Progenitor cell of endocrine pancreas (in vitro differentiated cells): Measurements from ENCODE around the gene MOV10L1. TPM values are rescaled to one million over a fixed set of nuclear protein-coding genes. Genes with fewer than 3 reads are reported as not detected.

Experiments used
- DNase-seq: peaks from one replicate; pipeline ENCODE4 v3.0.0; 2021; ENCODE audit warnings: low spot score; ENCODE audit not compliant: unreplicated experiment
- H3K27ac Mint-ChIP-seq: 2 replicates; pipeline ENCODE4 v1.8.0; 2021; ENCODE audit warnings: mild to moderate bottlenecking, moderate library complexity, mixed read lengths
- H3K27me3 Mint-ChIP-seq: 2 replicates; pipeline ENCODE4 v1.8.0; 2021; ENCODE audit warnings: mixed read lengths
- H3K36me3 Mint-ChIP-seq: 2 replicates; pipeline ENCODE4 v1.8.0; 2022; ENCODE audit warnings: mixed read lengths; ENCODE audit not compliant: insufficient read depth
- H3K4me1 Mint-ChIP-seq: 2 replicates; pipeline ENCODE4 v1.8.0; 2021; ENCODE audit warnings: low read depth, mixed read lengths
- H3K4me3 Mint-ChIP-seq: 2 replicates; pipeline ENCODE4 v1.8.0; 2021; ENCODE audit warnings: low read depth, mild to moderate bottlenecking, moderate library complexity, mixed read lengths
- H3K9me3 Mint-ChIP-seq: 2 replicates; pipeline ENCODE4 v1.8.0; 2021; ENCODE audit warnings: low read depth, mixed read lengths
- CTCF ChIP-seq: fragments of 200-600 bp; sonication (generic); IDR thresholded peaks from one replicate; pipeline ENCODE4 v1.5.0; 2021; ENCODE audit warnings: antibody characterized with exemption, mild to moderate bottlenecking; ENCODE audit not compliant: unreplicated experiment
- total RNA-seq: library from RNA; stranded (reverse); gene quantifications from 2 replicates; pipeline ENCODE4 v1.2.1, GENCODE V29; 2021

MOV10L1 gene
- total RNA-seq, 1 donor from 2014 or later, result 0.22 TPM

DNA sequence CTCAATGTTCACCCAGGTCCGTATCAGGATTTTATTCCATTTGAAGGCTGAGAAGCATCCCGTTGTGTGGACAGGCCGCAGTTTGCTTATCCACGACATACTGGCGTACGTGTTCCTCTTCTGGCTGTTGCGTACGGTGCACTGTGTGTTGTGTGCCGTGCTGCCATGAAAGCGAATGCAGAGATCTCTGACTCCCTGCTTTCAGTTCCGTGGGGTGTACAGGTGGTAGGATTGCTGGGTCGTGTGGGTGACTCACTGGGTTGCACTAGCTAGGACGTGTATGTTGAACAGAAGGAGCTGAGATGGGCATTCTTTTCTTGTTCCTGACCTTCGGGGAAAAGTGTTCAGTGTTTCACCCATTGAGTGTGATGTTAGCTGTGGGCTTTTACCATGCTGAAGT, 121.3 kb downstream of the MOV10L1 start:
- Mint-ChIP-seq H3K27me3 (no peaks in the 10 kb centered on the region), H3K4me3 (no peak overlapping the region), H3K27ac (no peak overlapping the region), H3K9me3 (no peaks in the 10 kb centered on the region), H3K36me3 (peaks cover 26% of the 10 kb centered on the region), H3K4me1 (no peaks in the 10 kb centered on the region)
- no peak for TF ChIP-seq CTCF
- no peak for DNase-seq

Other genes starting within 250 kb of the MOV10L1 start
- gene ZBED4, start 236.2 kb upstream of the MOV10L1 start, total RNA-seq, result 34.3 and 36.5 TPM in 2 replicates
- gene ALG12, start 171.6 kb upstream of the MOV10L1 start, total RNA-seq, result 22.0 and 25.7 TPM in 2 replicates
- 42.2 and 42.4 TPM in 2 replicates for gene CRELD2, start 171.4 kb upstream of the MOV10L1 start, total RNA-seq
- gene PIM3, start 129.2 kb upstream of the MOV10L1 start, total RNA-seq, result 17.4 and 19.0 TPM in 2 replicates
- gene IL17REL, start 77.2 kb upstream of the MOV10L1 start, total RNA-seq, result 0.10 TPM in 1 of 2 replicates, not detected in the other
- not detected in 2 replicates for gene TTLL8, start 31.7 kb upstream of the MOV10L1 start, total RNA-seq
- not detected in 2 replicates for gene MLC1, start 4.6 kb upstream of the MOV10L1 start, total RNA-seq
- gene PANX2, start 80.7 kb downstream of the MOV10L1 start, total RNA-seq, result 6.2 and 6.3 TPM in 2 replicates
- gene TRABD, start 95.9 kb downstream of the MOV10L1 start, total RNA-seq, result 39.4 and 42.1 TPM in 2 replicates
- gene SELENOO, start 111.0 kb downstream of the MOV10L1 start, total RNA-seq, result 24.3 and 24.7 TPM in 2 replicates
- 62.0 and 70.9 TPM in 2 replicates for gene TUBGCP6, start 155.0 kb downstream of the MOV10L1 start, total RNA-seq
- 73.8 and 81.5 TPM in 2 replicates for gene HDAC10, start 161.3 kb downstream of the MOV10L1 start, total RNA-seq
- gene MAPK12, start 171.7 kb downstream of the MOV10L1 start, total RNA-seq, result 53.7 and 54.6 TPM in 2 replicates
- gene MAPK11, start 180.4 kb downstream of the MOV10L1 start, total RNA-seq, result 2.3 and 2.7 TPM in 2 replicates
- gene PLXNB2, start 217.6 kb downstream of the MOV10L1 start, total RNA-seq, result 178 and 182 TPM in 2 replicates
- 35.1 and 36.4 TPM in 2 replicates for gene DENND6B, start 237.0 kb downstream of the MOV10L1 start, total RNA-seq